Fibroblast of lung (primary cell): ENCODE data around the gene IL1RAP.

Experiments used
- CTCF ChIP-seq, 2 donors: IDR thresholded peaks in 1 of 2; conservative IDR thresholded peaks in 1 of 2; 1 replicate in 1 of 2; 2 replicates in 1 of 2; pipeline ENCODE4 v1.5.1; 2011 to 2012; ENCODE audit warnings: low read length in 2 of 2, control low read depth in 1 of 2, inconsistent platforms in 1 of 2, low read depth in 1 of 2, mild to moderate bottlenecking in 1 of 2
- EZH2 ChIP-seq: IDR thresholded peaks from 2 replicates; pipeline ENCODE4 v1.5.1; 2012; ENCODE audit warnings: low read length, control low read depth, mild to moderate bottlenecking; ENCODE audit errors: missing control alignments

GRCh38 chr3:190605385-190605784 is 91.5 kb downstream of the IL1RAP start:
- TF ChIP-seq CTCF (conservative IDR thresholded peaks at IDR 0.05 in 1 of 2, IDR thresholded peaks at IDR 0.05 in 1 of 2; ENCODE audit: low read depth in 1 of 2, low read length in 2 of 2): no peak
- no peak for TF ChIP-seq EZH2
